GM19372 (cell line): Measurements from ENCODE around the gene EBNA1BP2.
"Not testable (repeated sequence)": the region's sequence is repeated elsewhere in the genome, so short reads cannot be mapped to it uniquely, and the experiment has no call there.

Experiments used
- ATAC-seq: cut with Tn5 transposase; IDR thresholded peaks from one replicate; pipeline ENCODE4 v1.9.1; 2021; ENCODE audit warnings: mild to moderate bottlenecking, low read depth, moderate library complexity; ENCODE audit not compliant: unreplicated experiment

Gene EBNA1BP2

DNA sequence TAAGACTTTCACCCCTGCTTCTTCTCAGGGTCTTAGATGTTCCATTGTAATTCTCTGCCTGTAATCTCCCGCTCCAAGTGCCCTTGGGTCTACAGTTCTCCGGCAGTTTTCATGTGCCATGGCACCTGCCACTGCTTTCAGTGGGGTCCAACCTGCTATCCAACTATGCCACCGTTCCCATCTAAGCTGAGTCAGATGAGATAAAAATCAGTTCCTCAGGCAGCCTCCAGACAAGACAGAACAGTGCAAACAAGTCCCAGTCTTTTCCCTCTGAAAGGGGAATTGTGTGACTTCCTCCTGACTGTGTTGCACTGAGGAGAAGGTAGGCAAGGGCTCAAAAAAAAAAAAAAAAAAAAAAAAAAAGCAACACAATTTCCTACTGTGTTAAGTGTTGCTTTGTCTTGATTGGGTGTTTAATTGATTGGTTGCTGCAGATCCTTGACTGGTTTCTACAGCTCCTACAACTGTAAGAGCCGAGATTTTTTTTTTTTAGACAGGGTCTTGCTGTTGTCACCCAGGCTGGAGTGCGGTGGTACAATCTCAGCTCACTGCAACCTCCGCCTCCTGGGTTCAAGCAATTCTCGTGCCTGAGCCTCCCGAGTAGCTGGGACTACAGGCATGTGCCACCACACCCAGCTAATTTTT lies 50.7 kb downstream of the EBNA1BP2 start:
- no peak for ATAC-seq

DNA sequence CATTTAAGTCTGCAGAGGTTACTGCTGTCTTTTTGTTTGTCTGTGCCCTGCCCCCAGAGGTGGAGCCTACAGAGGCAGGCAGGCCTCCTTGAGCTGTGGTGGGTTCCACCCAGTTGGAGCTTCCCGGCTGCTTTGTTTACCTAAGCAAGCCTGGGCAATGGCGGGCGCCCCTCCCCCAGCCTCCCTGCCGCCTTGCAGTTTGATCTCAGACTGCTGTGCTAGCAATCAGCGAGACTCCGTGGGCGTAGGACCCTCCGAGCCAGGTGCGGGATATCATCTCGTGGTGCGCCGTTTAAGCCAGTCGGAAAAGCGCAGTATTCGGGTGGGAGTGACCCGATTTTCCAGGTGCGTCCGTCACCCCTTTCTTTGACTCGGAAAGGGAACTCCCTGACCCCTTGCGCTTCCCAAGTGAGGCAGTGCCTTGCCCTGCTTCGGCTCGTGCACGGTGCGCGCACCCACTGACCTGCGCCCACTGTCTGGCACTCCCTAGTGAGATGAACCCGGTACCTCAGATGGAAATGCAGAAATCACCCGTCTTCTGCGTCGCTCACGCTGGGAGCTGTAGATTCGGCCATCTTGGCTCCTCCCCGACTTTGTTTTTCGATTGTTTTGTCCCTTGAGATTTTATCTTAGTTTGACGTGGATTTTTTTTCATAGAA lies 52.0 kb downstream of the EBNA1BP2 start:
- not testable (repeated sequence) for ATAC-seq
